HG02973 (cell line): ENCODE data around the gene NFIA.

Experiments used
- ATAC-seq: cut with Tn5 transposase; IDR thresholded peaks from one replicate; pipeline ENCODE4 v1.9.1; 2021; ENCODE audit warnings: moderate library complexity; ENCODE audit not compliant: unreplicated experiment

The NFIA gene

DNA sequence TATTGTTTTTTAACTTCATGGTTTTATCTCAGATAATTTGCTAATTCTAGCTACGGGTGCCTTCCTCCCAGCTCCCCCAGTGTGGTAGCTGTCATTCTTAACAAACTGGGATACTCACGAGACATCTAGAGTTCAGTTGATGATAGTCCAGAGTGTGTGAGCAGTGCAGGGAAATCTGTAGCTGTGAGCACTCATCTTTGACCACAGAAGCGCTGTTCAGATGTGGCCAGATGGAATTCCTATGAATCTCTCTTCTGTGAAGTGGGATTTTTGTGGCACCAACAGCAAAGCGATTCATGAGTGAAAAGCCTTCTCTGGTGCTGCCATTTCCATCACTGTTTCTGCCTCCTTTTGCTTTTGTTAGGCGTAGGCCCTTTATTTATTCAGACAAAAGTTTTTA lies 125.1 kb downstream of the NFIA start:
- no peak for ATAC-seq

DNA sequence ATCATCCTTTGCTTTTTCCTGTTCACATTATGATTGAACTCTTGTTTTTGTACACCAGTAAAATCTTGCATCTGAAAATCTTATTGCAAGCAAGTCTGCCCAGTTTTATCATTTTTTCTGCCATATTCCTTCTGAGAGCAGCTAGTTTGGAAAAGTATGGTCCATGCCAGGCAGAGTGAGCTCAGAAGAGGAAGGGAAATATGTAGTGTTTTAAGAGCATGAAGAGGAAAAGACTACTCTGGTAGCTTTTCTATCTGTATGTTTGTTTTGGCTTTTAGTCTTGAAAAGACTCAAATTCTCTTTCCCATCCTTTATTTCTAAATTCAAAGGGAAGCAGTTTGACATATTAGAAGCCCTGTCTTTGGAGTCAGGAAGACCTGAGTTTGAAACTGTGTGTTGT lies 125.8 kb downstream of the NFIA start:
- no peak for ATAC-seq

DNA sequence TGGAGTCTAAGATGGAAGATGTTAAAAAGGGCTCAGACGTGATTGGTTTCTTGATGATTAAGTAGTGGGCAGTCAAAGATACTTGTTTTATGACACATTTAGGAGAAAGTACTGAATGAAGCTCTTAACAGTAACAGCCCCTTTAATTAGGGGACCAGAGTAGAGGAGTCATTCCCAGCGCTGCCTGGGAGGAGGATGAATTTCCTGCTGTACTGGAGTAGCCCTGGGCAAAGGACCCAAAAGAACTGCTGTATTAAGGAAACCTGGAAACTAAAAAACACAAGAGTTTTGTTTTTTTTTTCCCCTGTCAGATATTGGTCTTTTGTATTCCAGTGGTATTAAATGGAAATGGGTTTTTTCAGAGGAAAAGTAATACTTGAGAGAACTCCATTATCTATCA lies 126.5 kb downstream of the NFIA start:
- ATAC-seq = no peak

DNA sequence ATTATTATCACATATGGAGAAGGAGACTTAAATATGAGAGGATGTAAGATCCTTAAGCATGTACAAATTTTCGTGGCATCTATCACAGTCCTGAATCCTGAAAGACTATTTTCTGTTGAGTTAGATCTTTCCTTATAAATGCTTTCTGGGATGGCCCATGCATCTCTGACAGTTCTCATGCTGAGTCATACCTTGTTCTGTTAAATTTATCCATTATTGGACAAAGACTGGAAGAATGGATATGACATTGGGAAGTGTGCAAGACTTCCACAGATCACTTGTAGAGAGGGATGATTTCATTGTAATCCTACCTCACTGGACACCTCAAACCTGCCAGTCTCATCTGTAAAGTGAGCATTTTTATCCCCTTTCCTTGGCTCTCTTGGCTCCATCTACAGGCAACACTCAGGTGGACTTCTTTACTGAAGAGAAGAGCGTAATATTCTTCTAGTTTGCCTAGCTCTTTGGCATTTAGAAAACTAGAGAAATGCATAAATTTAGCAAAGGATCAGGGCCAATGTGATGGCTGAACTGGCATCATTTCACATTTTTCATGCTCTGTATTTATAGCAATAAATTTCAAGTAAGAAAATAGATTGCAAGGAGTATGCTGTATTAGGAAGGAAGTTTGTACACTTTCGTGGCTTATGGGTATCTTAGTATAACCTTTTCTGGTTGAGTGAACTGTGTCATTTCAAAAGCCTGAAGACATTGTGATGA lies 128.2 kb downstream of the NFIA start:
- ATAC-seq = no peak

DNA sequence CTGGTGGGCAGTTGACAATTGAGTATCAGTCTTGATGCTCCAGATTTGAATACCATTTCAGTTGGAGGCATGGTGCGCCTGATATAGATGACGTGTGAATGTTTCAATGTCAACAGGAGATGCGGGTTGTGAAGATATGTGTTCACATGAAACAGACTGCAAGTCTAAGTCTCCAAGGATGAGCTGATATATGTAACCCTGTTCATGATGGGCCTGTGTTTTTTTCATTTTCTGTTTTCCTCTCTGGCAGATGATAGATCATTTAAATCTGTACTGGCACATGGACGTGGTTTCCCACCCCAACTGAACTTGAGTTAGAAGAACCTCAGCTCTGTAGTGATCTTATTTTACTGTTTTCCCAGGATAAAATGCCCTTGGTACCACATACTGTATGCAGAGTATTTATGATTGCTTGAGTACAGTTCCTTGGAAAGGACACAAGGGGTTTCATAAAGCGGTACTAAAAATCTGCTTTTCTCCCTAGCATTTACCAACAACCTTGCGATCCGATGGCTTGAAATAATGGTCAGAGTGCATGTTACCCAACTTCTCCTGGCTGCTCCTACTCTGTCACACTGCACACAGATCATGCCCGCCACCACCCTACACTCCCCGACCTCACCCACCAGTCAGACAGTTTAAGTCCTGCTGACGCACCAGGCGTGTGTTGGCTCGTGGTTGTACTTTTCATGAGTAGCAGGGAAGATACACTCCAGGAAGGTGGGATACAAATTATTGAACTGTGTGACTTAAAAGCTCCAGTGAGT lies 131.1 kb downstream of the NFIA start:
- ATAC-seq = no peak

- no peak for ATAC-seq
Observed at GRCh38 chr1:61215119-61215518, 132.8 kb downstream of the NFIA start.

GRCh38 chr1:61215676-61216289 lies 133.4 kb downstream of the NFIA start:
- ATAC-seq = no peak

DNA sequence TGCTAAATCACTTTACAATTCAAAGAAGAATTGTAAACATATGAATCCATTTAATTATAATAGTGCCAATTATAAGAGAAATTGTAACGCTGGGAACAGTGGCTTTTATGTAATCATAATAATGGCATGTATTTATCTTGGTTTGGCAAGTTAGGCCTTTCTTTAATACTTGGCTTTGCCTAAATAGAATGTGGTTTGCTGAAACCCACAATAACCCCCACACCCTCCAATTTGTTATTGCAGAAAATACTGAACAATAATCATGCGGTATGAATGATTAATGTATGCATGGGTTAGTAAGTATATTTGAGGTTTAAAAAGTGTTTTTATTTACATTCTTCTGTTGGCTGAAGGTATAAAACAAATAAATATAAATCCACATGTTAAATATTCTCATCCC lies 138.2 kb downstream of the NFIA start:
- no peak for ATAC-seq

GRCh38 chr1:61221642-61222041 lies 139.3 kb downstream of the NFIA start:
- no peak for ATAC-seq

DNA sequence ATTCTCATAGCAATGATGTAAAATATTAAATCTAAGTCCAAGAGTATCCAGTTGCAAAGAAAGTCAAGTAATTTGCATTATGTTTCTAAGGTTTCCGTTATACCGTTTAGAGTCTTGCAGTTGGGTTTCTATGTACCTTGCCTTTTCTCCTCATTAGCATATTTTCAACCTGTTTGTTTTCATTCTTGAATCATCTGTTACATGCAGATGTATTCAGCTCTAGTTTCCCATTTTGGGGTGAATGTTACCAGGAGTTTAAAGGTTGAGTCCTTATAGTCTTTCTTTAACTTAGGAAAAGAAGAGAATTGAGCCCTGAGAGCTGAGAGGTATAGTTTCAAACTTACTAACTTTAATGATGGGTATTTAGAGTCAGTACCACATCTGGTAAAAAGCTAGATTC lies 139.9 kb downstream of the NFIA start:
- no peak for ATAC-seq

GRCh38 chr1:61223140-61223539 lies 140.8 kb downstream of the NFIA start:
- no peak for ATAC-seq

- ATAC-seq = no peak
Observed at GRCh38 chr1:61224609-61225008, 142.2 kb downstream of the NFIA start.

DNA sequence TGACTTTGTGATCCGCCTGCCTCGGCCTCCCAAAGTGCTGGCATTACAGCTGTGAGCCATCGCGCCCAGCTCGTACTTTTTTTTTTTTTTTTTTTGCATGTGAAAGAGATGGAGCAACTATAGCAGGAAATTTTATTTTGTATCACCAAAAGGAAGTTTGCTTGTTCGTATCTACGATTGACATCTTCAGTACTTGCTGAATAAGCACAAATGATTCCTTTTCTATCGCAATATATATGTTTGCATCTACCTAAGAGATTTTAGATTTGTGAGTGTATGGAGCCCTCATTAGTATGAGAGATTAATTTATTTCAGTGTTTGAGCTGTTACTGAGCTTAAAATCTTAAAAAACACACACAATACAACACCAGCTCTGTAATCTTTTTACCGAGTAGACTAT lies 143.1 kb downstream of the NFIA start:
- ATAC-seq = no peak

- no peak for ATAC-seq
Observed at GRCh38 chr1:61226791-61227567, 144.6 kb downstream of the NFIA start.

DNA sequence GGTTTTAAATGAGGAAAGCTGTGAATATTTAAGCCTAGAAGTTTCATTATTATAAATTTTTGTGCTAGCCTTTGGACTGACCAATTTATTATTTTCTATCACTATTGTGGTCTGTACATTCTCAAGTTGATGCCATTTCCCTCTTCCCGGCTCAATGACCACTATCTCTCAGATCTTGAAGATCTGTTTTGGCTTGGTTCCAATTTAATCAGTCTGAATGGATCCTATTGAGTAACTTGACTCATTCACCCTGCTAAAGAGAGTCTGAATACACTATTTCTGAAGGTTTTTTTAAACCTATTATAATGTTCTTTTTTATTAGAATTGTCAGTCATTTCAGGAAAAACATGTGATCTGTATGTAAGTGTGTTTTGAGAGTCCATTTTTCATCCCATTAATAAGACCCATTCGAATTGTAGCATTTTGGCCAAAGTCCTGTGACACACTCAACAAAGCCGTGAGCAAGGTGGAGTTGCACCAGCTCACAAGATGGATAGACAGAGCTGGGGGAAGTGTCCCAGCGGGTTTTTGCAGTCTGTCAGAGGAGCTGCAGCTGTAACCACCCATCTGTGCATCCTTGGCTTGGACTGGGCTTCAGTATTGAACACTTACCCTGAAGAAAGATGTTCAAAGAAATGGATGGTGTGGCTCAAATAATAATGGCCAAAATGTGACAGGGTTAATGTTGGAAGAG lies 145.6 kb downstream of the NFIA start:
- ATAC-seq = no peak

- ATAC-seq = no peak
Observed at GRCh38 chr1:61230523-61230922, 148.2 kb downstream of the NFIA start.

GRCh38 chr1:61231795-61232194 lies 149.4 kb downstream of the NFIA start:
- no peak for ATAC-seq

- no peak for ATAC-seq
Observed at GRCh38 chr1:61233121-61233660, 150.8 kb downstream of the NFIA start.

- no peak for ATAC-seq
Observed at GRCh38 chr1:61234587-61234919, 152.2 kb downstream of the NFIA start.

DNA sequence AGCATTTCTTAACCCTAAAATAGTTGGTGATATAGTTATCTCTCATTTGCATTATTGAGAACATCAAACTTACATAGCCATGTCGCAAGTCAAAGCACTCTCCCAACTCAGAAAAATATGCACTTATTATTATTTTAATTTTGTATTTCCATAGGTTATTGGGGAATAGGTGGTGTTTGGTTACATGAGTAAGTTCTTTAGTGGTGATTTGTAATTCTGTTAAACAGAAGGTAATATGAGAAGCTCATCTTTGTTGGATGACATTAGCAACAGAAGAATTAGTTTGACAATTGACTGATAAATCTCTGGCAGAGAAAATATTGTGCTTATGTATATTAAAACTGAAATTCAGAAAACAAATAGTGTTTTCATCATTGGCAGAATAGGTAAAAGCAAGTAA lies 154.8 kb downstream of the NFIA start:
- no peak for ATAC-seq
